GM06990 (cell line): ENCODE data around the gene DENND6B.

Experiments used
- DNase-seq: peaks from one replicate; pipeline ENCODE4 v3.0.0-alpha.2; 2011; ENCODE audit not compliant: insufficient read length; ENCODE audit errors: extremely low read depth
- H3K27me3 ChIP-seq: replicated peaks from 2 replicates; pipeline ENCODE4 v1.6.0; 2011; ENCODE audit warnings: low read length; ENCODE audit not compliant: control insufficient read depth, insufficient read depth
- H3K36me3 ChIP-seq: 2 replicates; pipeline ENCODE4 v1.5.1; 2011; ENCODE audit warnings: low read length; ENCODE audit not compliant: control insufficient read depth, insufficient read depth
- H3K4me3 ChIP-seq: replicated peaks from 2 replicates; pipeline ENCODE4 v1.5.1; 2011; ENCODE audit warnings: low read depth, mild to moderate bottlenecking, control low read depth, low read length
- TF ChIP-seq, protein P1 (sequence below): IDR thresholded peaks from 2 replicates; pipeline ENCODE4 v1.5.1; 2011; ENCODE audit warnings: low read length, control low read depth, mild to moderate bottlenecking, inconsistent platforms; ENCODE audit not compliant: insufficient read depth, poor library complexity, severe bottlenecking

DENND6B gene

DNA sequence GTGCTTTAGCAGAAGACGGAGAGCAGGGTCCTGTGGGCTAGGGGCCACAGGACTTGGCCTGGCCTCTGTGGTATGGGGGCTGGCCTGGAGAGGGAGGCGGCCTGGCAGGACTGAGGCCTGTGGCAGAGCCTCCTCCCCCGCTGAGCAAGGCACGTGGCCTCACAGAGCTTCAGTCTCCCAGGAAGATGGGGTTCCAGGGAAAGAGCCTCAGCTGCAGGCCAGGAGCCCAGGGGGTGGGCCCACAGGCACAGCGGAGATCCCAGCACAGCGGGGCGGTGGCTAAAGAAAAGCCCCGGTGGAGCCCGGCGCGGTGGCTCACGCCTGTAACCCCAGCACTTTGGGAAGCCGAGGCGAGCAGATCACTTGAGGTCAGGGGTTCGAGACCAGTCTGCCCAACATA is 67.5 kb downstream of the DENND6B start:
- Histone ChIP-seq H3K27me3 (no peaks in the 10 kb centered on the region), H3K36me3 (no peaks in the 10 kb centered on the region; the same call in none of the 2 replicates), H3K4me3 (no peak overlapping the region)
- no peak for DNase-seq
- TF ChIP-seq, protein P1, sequence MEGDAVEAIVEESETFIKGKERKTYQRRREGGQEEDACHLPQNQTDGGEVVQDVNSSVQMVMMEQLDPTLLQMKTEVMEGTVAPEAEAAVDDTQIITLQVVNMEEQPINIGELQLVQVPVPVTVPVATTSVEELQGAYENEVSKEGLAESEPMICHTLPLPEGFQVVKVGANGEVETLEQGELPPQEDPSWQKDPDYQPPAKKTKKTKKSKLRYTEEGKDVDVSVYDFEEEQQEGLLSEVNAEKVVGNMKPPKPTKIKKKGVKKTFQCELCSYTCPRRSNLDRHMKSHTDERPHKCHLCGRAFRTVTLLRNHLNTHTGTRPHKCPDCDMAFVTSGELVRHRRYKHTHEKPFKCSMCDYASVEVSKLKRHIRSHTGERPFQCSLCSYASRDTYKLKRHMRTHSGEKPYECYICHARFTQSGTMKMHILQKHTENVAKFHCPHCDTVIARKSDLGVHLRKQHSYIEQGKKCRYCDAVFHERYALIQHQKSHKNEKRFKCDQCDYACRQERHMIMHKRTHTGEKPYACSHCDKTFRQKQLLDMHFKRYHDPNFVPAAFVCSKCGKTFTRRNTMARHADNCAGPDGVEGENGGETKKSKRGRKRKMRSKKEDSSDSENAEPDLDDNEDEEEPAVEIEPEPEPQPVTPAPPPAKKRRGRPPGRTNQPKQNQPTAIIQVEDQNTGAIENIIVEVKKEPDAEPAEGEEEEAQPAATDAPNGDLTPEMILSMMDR = no peak
